ENCODE results near the gene GSTK1.

GSTK1 gene

GRCh38 chr7:143230602-143231457 is 32.4 kb upstream of the GSTK1 start:
- no peak for DNase-seq (ENCODE audit: low spot score)
- peaks cover 8% of the 10 kb centered on the region for H3K9me3 Mint-ChIP-seq
- H3K27ac Mint-ChIP-seq, result no peak overlapping the region
- H3K27me3 Mint-ChIP-seq (ENCODE audit: low read depth), result peaks cover 32% of the 10 kb centered on the region
- no peaks in the 10 kb centered on the region for H3K4me1 Mint-ChIP-seq (ENCODE audit: low read depth)
- H3K4me3 Mint-ChIP-seq, result no peak overlapping the region
- peaks cover 3% of the 10 kb centered on the region for H3K36me3 Mint-ChIP-seq (ENCODE audit: low read depth)

GRCh38 chr7:143233816-143234532 is 29.3 kb upstream of the GSTK1 start:
- H3K36me3 Mint-ChIP-seq (ENCODE audit: low read depth), result peaks cover 11% of the 10 kb centered on the region
- H3K4me1 Mint-ChIP-seq (ENCODE audit: low read depth), result peaks cover 1% of the 10 kb centered on the region
- no peak for DNase-seq (ENCODE audit: low spot score)

GRCh38 chr7:143234533-143234875 is 28.7 kb upstream of the GSTK1 start:
- Mint-ChIP-seq H3K27me3 (ENCODE audit: low read depth) (peaks cover 34% of the 10 kb centered on the region), H3K4me3 (no peak overlapping the region), H3K27ac (no peak overlapping the region), H3K4me1 (ENCODE audit: low read depth) (peaks cover 2% of the 10 kb centered on the region), H3K36me3 (ENCODE audit: low read depth) (peaks cover 11% of the 10 kb centered on the region), H3K9me3 (peaks cover 25% of the 10 kb centered on the region)
- DNase-seq (ENCODE audit: low spot score), result no peak

More at GRCh38 chr7:143233816-143234532, 29.3 kb upstream of the GSTK1 start:
- peaks cover 34% of the 10 kb centered on the region for H3K27me3 Mint-ChIP-seq (ENCODE audit: low read depth)
- H3K4me3 Mint-ChIP-seq, result no peak overlapping the region
- peaks cover 25% of the 10 kb centered on the region for H3K9me3 Mint-ChIP-seq
- H3K27ac Mint-ChIP-seq, result no peak overlapping the region

- Mint-ChIP-seq H3K9me3 (peaks cover 25% of the 10 kb centered on the region), H3K36me3 (ENCODE audit: low read depth) (peaks cover 11% of the 10 kb centered on the region), H3K27me3 (ENCODE audit: low read depth) (peaks cover 34% of the 10 kb centered on the region), H3K27ac (no peak overlapping the region), H3K4me1 (ENCODE audit: low read depth) (peaks cover 5% of the 10 kb centered on the region), H3K4me3 (no peak overlapping the region)
- DNase-seq (ENCODE audit: low spot score), result no peak
Measured at GRCh38 chr7:143235561-143235960, 27.7 kb upstream of the GSTK1 start.

- Mint-ChIP-seq H3K4me3 (no peak overlapping the region), H3K27ac (no peak overlapping the region), H3K36me3 (ENCODE audit: low read depth) (peaks cover 11% of the 10 kb centered on the region), H3K9me3 (peaks cover 25% of the 10 kb centered on the region), H3K27me3 (ENCODE audit: low read depth) (peaks cover 34% of the 10 kb centered on the region), H3K4me1 (ENCODE audit: low read depth) (peaks cover 15% of the 10 kb centered on the region)
- DNase-seq (ENCODE audit: low spot score), result no peak
Measured at GRCh38 chr7:143236408-143236990, 26.7 kb upstream of the GSTK1 start.

- Mint-ChIP-seq H3K27me3 (ENCODE audit: low read depth) (peaks cover 34% of the 10 kb centered on the region), H3K9me3 (peaks cover 25% of the 10 kb centered on the region), H3K27ac (no peak overlapping the region), H3K4me3 (no peak overlapping the region), H3K4me1 (ENCODE audit: low read depth) (peaks cover 21% of the 10 kb centered on the region), H3K36me3 (ENCODE audit: low read depth) (peaks cover 11% of the 10 kb centered on the region)
- DNase-seq (ENCODE audit: low spot score), result no peak
Measured at GRCh38 chr7:143237366-143237765, 25.9 kb upstream of the GSTK1 start.

- H3K9me3 Mint-ChIP-seq, result peaks cover 25% of the 10 kb centered on the region
- no peak overlapping the region for H3K4me3 Mint-ChIP-seq
- peaks cover 29% of the 10 kb centered on the region for H3K27me3 Mint-ChIP-seq (ENCODE audit: low read depth)
- H3K27ac Mint-ChIP-seq, result no peak overlapping the region
- H3K36me3 Mint-ChIP-seq (ENCODE audit: low read depth), result peaks cover 11% of the 10 kb centered on the region
- DNase-seq (ENCODE audit: low spot score), result no peak
- peaks cover 28% of the 10 kb centered on the region for H3K4me1 Mint-ChIP-seq (ENCODE audit: low read depth)
Measured at GRCh38 chr7:143238289-143238980, 24.8 kb upstream of the GSTK1 start.

- Mint-ChIP-seq H3K27ac (no peak overlapping the region), H3K9me3 (peaks cover 25% of the 10 kb centered on the region), H3K4me3 (no peak overlapping the region), H3K36me3 (ENCODE audit: low read depth) (peaks cover 16% of the 10 kb centered on the region), H3K27me3 (ENCODE audit: low read depth) (peaks cover 17% of the 10 kb centered on the region), H3K4me1 (ENCODE audit: low read depth) (peaks cover 41% of the 10 kb centered on the region)
- DNase-seq (ENCODE audit: low spot score), result no peak
Measured at GRCh38 chr7:143239813-143240212, 23.4 kb upstream of the GSTK1 start.

GRCh38 chr7:143240291-143241168 is 22.7 kb upstream of the GSTK1 start:
- peaks cover 13% of the 10 kb centered on the region for H3K36me3 Mint-ChIP-seq (ENCODE audit: low read depth)
- DNase-seq (ENCODE audit: low spot score), result peak; percentile 61
- peaks cover 45% of the 10 kb centered on the region for H3K4me1 Mint-ChIP-seq (ENCODE audit: low read depth)
- peaks cover 20% of the 10 kb centered on the region for H3K9me3 Mint-ChIP-seq
- H3K27me3 Mint-ChIP-seq (ENCODE audit: low read depth), result peaks cover 12% of the 10 kb centered on the region
- H3K27ac Mint-ChIP-seq, result peak overlapping the region; percentile 11
- H3K4me3 Mint-ChIP-seq, result no peak overlapping the region

- Mint-ChIP-seq H3K9me3 (peaks cover 17% of the 10 kb centered on the region), H3K4me1 (ENCODE audit: low read depth) (peaks cover 62% of the 10 kb centered on the region), H3K36me3 (ENCODE audit: low read depth) (peaks cover 11% of the 10 kb centered on the region), H3K27me3 (ENCODE audit: low read depth) (no peaks in the 10 kb centered on the region), H3K4me3 (no peak overlapping the region), H3K27ac (no peak overlapping the region)
- no peak for DNase-seq (ENCODE audit: low spot score)
Measured at GRCh38 chr7:143242306-143242705, 20.9 kb upstream of the GSTK1 start.

- Mint-ChIP-seq H3K27ac (no peak overlapping the region), H3K9me3 (peaks cover 17% of the 10 kb centered on the region), H3K36me3 (ENCODE audit: low read depth) (peaks cover 13% of the 10 kb centered on the region), H3K4me1 (ENCODE audit: low read depth) (peaks cover 63% of the 10 kb centered on the region), H3K4me3 (no peak overlapping the region), H3K27me3 (ENCODE audit: low read depth) (no peaks in the 10 kb centered on the region)
- DNase-seq (ENCODE audit: low spot score), result no peak
Measured at GRCh38 chr7:143243111-143243510, 20.1 kb upstream of the GSTK1 start.

GRCh38 chr7:143243614-143244013 is 19.6 kb upstream of the GSTK1 start:
- peak overlapping the region; percentile 64 for H3K27ac Mint-ChIP-seq
- no peaks in the 10 kb centered on the region for H3K27me3 Mint-ChIP-seq (ENCODE audit: low read depth)
- peak overlapping the region; percentile 50 for H3K4me3 Mint-ChIP-seq
- H3K4me1 Mint-ChIP-seq (ENCODE audit: low read depth), result peaks cover 67% of the 10 kb centered on the region
- DNase-seq (ENCODE audit: low spot score), result no peak
- peaks cover 17% of the 10 kb centered on the region for H3K36me3 Mint-ChIP-seq (ENCODE audit: low read depth)
- H3K9me3 Mint-ChIP-seq, result peaks cover 19% of the 10 kb centered on the region

- Mint-ChIP-seq H3K36me3 (ENCODE audit: low read depth) (peaks cover 24% of the 10 kb centered on the region), H3K4me1 (ENCODE audit: low read depth) (peaks cover 71% of the 10 kb centered on the region), H3K9me3 (peaks cover 19% of the 10 kb centered on the region), H3K4me3 (peak overlapping the region; percentile 47), H3K27me3 (ENCODE audit: low read depth) (no peaks in the 10 kb centered on the region), H3K27ac (peak overlapping the region; percentile 75)
- DNase-seq (ENCODE audit: low spot score), result no peak
Measured at GRCh38 chr7:143244321-143244720, 18.9 kb upstream of the GSTK1 start.
